ENCODE results near the gene EPB41L2. TPM values are rescaled to one million over a fixed set of nuclear protein-coding genes. Genes with fewer than 3 reads are reported as not detected.
"Not testable (repeated sequence)": the region's sequence is repeated elsewhere in the genome, so short reads cannot be mapped to it uniquely, and the experiment has no call there.

The EPB41L2 gene
- total RNA-seq, 1 donor from 2014 or later, result 9.1 TPM

DNA sequence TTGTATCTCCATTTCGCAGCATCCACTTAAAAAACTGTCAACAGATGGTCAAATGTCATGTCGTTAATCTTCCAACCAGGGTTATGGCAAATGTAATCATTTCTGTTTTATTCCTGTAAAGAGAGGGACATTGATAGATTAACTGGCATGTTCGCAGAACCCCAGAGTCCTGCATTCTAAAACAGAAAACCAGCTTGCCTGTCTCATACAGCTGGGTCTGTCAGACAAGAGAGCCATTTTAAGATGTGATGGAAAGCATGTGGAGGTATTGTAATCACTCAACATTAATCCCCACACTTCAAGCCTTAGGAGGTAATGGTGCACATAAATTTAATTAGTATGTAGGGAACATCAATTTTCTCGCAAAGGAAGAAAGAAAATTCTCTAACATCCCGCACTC, 231.4 kb downstream of the EPB41L2 start:
- no peak for ATAC-seq

DNA sequence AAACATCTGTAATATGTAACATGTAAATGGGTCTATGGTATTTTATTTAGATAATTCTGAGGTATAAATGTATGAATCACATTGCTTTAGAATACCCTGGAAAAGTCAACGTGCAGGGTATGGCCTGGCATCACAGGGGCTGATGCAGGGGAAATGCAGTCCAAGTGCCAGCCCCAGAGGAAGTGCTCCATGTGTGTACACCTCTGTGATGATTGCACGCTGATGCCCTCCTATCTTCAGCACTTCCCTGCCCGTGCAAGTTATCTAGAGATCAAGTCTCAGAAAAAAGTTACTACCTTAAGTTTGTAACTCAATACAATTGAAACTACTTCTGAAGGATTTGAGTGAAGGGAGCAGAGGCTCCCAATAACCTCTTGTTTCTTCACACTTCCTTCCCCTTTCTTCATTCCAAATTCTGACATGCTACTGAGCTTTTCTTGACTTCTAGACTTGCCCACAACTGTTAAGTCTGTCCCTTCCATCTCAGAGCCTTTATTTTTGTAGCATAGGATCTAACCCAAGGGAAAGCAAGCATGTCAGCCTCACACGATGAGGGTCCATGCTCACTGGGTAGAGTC, 233.6 kb downstream of the EPB41L2 start:
- ATAC-seq, result no peak

DNA sequence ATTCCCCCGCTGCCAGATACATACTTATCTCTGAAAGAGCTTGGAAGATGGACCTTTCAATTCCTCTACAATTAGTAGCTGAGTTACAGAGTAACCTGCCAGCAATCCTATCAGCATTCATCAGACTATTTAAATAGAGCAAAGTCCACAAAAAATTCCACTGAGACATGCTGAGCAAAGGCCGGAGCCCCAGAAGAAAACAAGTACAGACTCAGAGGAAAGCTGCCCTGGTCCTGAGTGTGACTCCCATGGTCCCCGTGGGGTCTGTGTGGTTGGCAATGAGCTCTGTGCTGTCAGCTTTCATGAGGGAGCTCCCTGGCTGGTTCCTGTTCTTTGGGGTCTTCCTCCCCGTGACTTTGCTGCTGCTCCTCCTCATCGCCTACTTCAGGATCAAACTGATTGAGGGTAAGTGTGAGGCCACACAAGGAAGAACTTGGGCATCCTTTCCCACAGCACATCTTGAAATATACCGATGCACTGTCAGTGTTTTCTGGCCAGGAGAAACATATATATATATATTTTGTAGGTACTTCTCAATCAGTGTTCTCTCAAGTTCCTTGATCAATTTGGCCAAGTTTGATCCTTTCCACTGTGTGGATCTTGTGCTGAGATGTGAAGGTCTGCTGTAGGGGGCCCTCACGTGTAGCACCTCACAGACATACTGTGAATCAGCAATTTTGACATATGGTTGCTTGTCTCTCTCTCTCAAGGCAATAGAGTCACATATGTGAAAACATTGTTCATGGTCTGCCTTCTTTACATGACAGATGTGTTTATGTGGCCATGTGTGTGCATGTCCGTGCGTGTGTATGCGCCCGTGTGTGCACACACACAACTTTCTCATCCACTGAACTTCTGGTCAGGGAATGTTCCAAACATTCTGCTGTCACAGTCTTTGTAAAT, 235.5 kb downstream of the EPB41L2 start, which contains the start of gene SMLR1:
Gene SMLR1, plus strand, starts transcription at position 160 of the 903 bp plus-strand sequence. Its CDS starts 8 bp downstream, at position 168.
- ATAC-seq, result no peak

DNA sequence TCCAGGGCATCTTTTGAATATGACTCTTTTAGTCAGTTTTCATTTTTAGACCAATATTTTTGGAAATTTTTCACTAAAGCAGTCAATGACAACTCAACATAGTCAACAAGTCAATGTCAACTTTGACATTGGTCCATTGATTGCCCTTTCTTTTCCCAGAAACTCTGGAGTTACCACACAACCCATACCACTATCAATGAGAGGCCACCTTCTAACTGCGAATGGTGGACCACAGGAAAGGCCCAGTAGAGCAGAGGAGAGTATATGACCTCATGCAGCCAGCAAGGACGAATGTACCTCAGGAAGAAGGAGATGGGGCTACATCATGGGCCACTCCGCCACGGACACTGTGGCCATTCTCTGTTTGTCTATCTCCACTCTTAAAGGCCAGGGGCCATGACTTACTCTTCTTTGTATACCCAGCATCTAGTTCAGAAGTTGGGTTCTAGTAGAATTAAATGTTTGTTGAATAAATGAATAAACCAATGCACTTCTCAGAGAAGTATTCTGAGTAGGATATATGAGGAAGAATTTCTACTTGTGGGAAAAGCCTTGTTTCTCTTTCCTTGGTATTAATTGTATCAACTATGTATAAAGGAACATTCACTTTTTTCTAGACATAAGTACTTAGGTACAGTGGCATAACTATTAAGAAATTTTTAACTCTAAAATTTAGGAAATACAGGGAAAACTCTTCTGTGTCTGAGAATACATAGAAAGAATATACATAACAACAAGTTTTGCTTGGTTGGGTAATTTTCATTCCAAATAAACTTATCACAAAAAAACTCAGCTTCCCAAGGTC, 236.4 kb downstream of the EPB41L2 start:
- ATAC-seq, result no peak

DNA sequence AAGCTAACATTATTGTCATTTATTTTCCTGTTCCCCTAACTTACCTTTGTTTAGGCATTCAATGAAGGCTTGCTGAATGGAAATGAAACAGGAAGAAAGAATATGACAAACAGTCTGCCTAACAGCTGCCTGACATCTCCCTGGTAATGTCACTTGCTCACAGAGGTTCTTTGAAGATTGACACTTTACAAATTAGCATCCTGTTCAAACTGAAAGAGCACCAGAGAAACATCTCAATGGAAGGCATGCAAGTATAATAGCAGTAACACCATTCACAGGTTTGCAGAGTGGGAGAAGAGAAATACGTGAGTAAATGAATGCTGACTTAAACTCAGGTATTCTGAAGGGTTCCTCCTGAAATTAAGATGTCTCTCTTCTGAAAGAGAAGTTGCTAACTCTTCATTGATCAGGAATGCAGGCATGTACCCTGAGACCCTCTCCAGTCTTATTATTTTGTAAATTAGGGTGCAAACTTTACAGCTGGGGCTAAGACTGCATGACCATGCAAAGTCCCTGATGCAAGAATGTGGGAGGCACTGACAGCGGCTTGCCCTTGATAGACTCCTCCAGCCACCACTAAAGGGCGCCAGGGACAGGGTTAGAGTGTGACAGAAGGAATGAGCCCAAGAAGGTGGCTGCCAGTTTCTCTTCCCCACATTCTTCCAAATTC, 237.1 kb downstream of the EPB41L2 start:
- no peak for ATAC-seq

DNA sequence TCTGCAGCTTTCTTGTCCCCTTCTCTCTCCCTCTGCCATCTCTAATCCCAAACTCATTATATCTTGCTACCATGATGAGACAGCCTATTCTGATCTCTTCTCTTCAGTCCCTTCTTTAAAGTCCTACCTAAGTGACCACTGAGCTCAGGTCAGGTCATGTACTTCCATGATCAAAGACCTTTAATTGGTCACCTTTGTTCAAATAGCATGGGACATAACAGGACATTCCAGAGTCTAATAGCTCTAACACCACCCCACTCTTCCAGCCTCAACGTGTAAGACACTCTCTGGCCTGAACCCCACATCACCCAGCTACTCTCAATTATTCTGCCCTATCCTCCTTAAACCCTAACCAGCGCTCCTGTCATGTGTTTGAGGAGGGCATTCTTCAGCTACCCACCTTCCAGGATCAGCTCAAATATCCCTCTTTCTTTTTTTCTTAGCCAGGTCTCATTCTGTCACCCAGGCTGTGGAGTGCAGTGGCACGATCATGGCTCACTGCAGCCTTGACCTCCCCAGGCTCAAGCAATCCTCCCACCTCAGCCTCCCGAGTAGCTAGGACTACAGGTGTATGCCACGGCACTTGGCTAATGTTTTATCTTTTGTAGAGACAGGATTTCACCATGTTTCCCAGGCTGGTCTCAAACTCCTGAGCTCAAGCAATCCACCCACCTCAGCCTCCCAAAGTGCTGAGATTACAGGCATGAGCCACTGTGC, 237.9 kb downstream of the EPB41L2 start:
- no peak for ATAC-seq

DNA sequence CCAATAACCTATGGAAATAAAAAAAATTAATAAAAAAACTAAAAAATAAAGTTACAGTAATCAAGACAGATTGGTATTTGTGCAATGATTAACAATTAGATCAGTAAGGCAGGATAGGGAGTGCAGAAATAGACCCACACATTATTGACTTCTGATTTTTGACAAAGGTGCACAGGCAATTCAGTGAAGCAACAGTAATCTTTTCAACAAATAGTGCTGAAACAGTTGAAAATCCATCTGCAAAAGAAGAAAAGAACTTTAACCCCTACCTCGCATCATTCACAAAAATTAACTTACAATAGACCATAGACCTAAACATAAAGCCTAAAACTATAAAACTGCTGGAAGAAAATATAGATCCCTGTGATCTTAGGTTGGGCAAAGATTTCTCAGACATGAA, 240.3 kb downstream of the EPB41L2 start:
- no peak for ATAC-seq

DNA sequence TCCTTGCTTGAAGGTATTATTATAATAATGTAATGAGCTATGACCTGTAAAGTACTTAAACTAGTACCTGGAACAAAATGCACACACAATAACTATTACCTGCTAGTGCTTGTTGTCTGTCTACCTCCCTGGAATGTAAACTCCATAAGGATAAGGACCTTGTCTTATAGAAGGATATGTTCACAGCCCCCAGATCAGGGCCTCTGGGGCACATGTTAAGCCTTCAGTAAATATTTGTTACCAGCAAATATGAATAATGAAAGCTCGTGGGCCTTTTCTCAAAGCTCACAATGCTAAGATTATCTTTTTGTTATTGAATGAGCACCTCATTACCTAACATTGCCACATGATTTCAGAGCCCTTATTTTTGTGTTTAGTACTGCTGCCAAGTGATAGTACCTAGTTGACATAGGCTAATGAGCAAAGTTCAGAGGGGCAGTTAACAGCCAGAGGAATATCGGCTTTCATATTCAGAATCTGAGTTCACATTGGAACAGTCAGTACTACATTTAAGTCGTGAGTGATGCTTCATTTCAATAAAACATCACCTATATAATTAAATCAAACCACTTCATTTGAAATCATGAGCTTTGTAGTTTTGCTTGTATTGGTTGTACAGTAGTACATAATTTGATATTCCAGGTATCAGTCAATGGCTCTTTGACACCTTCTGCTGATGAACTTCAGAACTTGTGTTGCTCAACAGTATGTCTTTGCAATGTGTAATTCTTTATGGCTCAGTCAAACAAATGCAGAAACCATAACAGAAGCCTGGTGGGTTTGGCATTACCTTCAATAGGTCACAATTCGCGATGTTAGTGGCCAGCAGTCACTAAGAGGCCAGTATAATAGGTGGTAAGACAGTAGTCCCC, 247.6 kb downstream of the EPB41L2 start:
- ATAC-seq, result no peak

DNA sequence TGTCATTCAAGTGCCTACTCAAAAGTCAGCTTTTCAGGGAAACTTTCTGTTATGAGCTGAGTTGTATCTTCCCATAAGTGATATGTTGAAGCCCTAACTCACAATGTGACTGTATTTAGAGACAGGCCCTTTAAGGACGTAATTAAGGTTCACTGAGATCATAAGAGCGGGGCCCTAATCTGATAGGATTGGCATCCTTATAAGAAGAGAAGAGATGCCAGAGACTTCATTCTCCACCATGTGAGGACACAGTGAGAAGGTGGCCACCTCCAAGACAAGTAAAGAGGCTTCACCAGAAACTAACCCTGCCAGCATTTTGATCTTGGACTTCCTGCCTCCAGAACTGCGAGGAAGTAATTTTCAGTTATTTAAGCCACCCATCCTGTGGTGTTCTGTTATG, 248.5 kb downstream of the EPB41L2 start:
- ATAC-seq, result no peak

DNA sequence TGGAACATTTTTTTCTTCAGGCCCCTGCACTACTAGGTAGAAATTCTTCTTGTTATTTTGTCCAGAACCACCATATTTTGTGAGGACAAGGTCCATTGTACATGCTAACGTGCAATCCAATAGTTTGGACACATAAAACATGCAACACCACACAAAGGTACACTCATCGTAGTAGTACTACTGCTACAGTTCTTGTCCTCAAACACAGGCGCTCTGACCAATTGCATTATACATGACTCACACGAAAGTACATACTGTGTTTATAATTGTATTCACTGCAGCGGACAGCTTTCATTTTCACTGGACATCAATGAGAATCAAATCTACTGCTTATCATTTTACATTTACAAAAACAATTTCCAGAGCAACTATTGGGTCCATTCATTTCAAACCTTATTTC, 251.1 kb downstream of the EPB41L2 start:
- no peak for ATAC-seq

DNA sequence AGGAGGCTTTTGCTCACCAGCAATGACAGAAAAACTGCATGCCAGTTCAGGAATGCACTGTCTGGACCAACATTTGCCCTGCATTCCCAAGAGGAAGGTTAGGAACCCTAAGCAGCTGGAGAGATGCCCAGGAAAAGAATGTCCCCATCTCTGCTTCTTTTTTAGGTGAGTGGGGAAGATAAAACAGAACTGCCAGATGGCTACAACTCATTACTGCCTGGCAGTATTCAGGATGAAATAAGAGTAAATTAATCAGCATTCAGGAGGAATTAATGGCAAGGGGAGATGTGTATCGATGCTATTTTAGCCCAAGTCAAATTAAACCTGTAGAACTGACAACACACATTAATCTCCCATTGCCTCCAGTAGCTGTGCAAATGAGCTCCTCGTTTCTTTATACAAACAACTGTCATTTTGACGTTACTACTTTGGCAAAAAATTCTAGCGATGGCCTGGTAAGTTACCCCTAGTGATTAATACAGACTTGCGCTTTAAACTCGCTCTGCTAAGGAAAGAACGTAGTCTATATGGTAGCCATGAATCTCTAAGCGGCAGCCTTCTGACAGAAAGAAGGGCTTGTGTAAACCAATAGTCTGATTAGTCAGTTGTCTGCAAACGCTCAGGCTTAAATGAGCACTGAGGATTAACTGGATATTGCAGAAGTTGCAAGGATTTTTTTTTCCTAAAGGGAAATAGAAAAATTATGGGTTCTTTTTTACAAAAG, 252.6 kb downstream of the EPB41L2 start:
- ATAC-seq, result no peak

DNA sequence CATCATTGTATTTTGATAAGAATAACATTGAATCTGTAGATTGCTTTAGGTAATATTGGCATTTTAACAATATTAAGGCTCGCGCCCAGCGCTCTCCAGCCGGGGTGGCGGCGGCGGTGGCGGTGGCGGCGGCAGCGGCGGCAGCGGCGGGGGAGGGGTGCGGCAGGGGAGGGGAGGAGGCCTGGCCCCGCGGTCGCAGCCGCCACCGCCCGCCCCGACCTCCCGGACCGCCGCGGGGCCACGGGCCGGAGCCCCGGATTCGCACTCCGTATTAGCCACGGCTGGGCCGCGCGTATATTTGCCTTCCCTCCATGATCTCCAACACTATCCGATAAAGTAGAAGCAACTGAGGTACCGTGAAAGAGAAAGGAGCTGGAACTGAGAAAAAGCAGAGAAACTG, 261.7 kb downstream of the EPB41L2 start:
- ATAC-seq, result not testable (repeated sequence)

DNA sequence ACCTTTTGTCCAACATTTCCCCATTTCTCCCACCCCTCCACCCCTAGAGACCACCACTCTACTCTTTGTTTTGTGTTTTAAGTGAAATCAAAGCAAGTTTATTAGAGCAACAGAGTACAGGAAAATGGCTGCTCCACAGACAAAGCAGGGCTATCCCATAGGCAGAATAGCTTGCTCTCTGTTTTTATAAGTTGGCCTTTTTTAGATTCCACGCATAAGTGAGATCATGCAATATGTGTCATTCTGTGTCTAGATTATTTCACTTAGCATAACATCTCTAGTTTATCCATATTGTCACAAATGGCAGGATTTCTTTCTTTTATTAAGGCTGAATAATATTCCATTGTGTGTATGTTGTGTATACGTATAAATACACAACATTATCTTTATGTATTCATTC, 266.0 kb downstream of the EPB41L2 start:
- no peak for ATAC-seq

DNA sequence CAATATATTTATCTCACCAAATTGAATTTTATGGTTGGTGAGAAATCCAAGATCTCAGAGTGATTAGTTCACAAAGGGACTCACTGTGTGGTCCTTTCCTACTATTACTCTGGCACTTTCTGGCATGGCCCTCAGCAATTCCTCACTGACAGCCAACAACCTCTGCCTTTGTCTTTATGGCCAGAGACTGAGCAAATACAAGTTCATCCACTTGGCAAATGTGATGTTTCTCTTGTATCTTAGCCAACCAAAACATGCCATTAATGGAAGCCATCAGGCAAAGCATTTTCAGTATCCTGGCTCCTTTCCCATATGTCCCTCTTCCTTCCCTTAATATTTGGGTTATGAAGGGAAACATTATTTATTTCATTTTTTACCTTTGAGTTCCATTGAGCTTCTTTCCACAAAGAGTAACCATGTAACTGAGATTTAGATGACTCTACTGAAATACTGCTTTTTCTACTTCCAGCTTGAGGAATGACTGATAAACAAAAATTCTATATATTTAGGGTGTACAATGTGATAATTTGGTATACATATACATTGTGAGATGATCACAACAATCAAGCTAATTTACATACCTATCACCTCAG, 266.6 kb downstream of the EPB41L2 start:
- no peak for ATAC-seq

DNA sequence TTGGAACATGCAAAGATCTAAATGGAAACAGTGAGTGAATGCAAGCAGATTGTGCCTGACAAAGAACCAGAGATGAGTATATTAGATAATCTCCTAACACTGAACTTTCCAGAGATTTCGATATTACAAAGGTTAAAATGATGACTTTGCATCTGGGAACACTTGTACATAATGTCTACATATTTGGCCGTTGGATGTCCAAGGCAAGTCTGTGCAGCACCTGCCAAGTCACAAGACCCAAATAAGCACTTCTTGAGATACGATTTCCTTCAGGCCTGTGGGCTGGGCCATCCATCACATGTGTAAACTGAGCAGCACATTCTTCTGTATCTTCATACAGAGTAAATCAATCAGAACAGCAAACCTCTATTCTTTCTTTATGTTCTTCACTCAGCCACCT, 268.3 kb downstream of the EPB41L2 start:
- no peak for ATAC-seq

DNA sequence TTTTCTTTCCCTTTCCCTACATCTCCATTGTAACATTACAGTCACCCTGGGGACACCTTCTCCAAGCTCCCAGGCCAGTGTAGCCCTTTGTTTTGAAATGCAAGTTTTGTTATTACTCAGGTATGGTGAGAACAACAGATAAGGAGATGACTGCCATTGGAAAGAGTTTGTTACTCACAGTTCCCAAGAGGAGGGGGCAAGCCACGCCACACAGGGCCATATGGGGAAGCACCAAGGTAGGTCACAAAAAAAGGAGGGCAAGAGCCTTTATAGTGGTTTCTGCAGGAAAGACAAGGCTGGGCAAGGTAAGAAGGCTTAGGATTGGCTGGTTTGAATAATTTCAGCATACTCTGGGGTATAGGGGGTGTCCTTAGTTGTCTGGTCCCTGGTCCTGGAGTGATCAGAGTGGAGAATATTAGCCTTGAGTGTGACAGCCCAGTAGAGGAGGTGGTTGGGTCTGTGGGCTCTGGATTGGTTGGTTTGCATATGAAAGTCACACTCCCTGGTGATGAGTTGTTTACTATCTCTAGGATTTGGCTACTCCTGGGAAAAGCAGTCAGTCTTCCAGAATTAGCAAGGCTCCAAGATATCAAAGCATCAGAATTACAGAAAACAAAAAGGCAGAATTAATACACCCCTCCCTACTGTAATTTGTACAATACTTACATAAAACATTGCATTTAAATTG, 268.9 kb downstream of the EPB41L2 start:
- no peak for ATAC-seq

All from esophagus mucosa (tissue), 1 donor.